ENCODE measurements around the gene NCL. TPM values are rescaled to one million over a fixed set of nuclear protein-coding genes. Genes with fewer than 3 reads are reported as not detected.
"Not testable (repeated sequence)": the region's sequence is repeated elsewhere in the genome, so short reads cannot be mapped to it uniquely, and the experiment has no call there.

The NCL gene
- total RNA-seq, 3 donors from 2014 or later = 179 to 234 (median 189) TPM

- H3K27me3 ChIP-seq = no peaks in the 10 kb centered on the region
- peak overlapping the region; percentile 52 to 72 (median 68) for H3K4me3 ChIP-seq
- peak; percentile 76 to 86 for DNase-seq (ENCODE audit: low spot score in 2 of 2)
- H3K9me3 ChIP-seq = no peaks in the 10 kb centered on the region
- no peaks in the 10 kb centered on the region for H3K36me3 ChIP-seq
- intact Hi-C loops (cut with DNase I; ENCODE audit: low total_unique reads) = no loop called here
- H3K27ac ChIP-seq = peak overlapping the region; percentile 41 to 48
- H3K4me1 ChIP-seq = peaks cover 0 to 4% of the 10 kb centered on the region in 2 donors
- TF ChIP-seq POLR2AphosphoS5 (IDR thresholded peaks at IDR 0.05) (no peak), POLR2A (IDR thresholded peaks at IDR 0.05) (no peak)
- TF ChIP-seq, protein P1, sequence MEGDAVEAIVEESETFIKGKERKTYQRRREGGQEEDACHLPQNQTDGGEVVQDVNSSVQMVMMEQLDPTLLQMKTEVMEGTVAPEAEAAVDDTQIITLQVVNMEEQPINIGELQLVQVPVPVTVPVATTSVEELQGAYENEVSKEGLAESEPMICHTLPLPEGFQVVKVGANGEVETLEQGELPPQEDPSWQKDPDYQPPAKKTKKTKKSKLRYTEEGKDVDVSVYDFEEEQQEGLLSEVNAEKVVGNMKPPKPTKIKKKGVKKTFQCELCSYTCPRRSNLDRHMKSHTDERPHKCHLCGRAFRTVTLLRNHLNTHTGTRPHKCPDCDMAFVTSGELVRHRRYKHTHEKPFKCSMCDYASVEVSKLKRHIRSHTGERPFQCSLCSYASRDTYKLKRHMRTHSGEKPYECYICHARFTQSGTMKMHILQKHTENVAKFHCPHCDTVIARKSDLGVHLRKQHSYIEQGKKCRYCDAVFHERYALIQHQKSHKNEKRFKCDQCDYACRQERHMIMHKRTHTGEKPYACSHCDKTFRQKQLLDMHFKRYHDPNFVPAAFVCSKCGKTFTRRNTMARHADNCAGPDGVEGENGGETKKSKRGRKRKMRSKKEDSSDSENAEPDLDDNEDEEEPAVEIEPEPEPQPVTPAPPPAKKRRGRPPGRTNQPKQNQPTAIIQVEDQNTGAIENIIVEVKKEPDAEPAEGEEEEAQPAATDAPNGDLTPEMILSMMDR (IDR thresholded peaks at IDR 0.05) = peak; percentile 22 to 73 (median 65)
Observed at GRCh38 chr2:231411831-231412617, 52.3 kb downstream of the NCL start.

GRCh38 chr2:231411237-231411636, 53.0 kb downstream of the NCL start:
- no peak for DNase-seq (ENCODE audit: low spot score in 2 of 2)
- Histone ChIP-seq H3K4me1 (peaks cover 0 to 4% of the 10 kb centered on the region in 2 donors), H3K27me3 (no peaks in the 10 kb centered on the region), H3K4me3 (no peak overlapping the region), H3K36me3 (no peaks in the 10 kb centered on the region), H3K27ac (no peak overlapping the region), H3K9me3 (no peaks in the 10 kb centered on the region)
- intact Hi-C loops (cut with DNase I; ENCODE audit: low total_unique reads) = no loop called here
- TF ChIP-seq, protein P1 (IDR thresholded peaks at IDR 0.05) = no peak
- TF ChIP-seq POLR2A (IDR thresholded peaks at IDR 0.05) = no peak
- no peak for TF ChIP-seq POLR2AphosphoS5 (IDR thresholded peaks at IDR 0.05)

DNA sequence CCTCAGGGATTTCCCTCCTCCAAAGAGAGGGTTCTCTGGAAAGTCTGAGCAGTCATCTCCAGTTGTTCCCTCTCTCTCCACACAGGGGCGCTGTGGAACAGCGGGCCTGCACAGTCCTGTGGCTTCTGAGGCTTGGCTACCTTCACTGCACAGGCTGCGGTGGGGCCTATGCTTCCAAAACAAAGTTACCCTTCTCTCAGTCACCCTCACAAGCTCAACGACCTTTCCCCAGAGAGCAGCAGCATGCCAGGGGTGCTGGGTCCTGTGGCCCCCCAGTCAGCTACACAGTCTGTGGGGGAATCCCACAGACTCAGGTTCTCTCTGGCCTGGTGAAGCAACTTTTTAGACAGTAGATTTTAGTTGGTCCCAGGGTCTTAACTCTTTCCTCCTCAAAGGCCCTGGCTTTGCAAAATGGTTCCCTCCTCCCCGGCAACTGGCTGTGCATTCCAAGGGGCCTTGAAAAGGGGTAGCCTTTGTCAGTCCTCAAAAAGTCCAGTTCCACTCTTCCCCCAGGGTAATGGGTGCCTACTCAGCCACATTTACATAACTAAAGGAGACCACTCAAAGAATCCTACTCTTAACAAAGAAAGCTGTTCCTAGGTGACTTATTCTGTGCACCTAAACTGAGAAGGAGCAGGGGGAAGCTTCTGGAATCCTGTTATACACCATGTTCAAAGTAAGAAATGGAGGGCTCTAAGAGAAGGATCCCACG, 53.8 kb downstream of the NCL start:
- no peak overlapping the region for H3K27ac ChIP-seq
- TF ChIP-seq POLR2A (IDR thresholded peaks at IDR 0.05) (no peak), POLR2AphosphoS5 (IDR thresholded peaks at IDR 0.05) (no peak)
- TF ChIP-seq, protein P1 (IDR thresholded peaks at IDR 0.05) = no peak
- H3K4me3 ChIP-seq = no peak overlapping the region
- no peaks in the 10 kb centered on the region for H3K9me3 ChIP-seq
- no peaks in the 10 kb centered on the region for H3K36me3 ChIP-seq
- no peak for DNase-seq (ENCODE audit: low spot score in 2 of 2)
- H3K27me3 ChIP-seq = no peaks in the 10 kb centered on the region
- intact Hi-C loops (cut with DNase I; ENCODE audit: low total_unique reads) = no loop called here
- H3K4me1 ChIP-seq = peaks cover 0 to 4% of the 10 kb centered on the region in 2 donors

GRCh38 chr2:231409776-231410175, 54.5 kb downstream of the NCL start:
- Histone ChIP-seq H3K4me3 (no peak overlapping the region), H3K36me3 (no peaks in the 10 kb centered on the region), H3K27ac (no peak overlapping the region), H3K4me1 (peaks cover 0 to 4% of the 10 kb centered on the region in 2 donors), H3K9me3 (no peaks in the 10 kb centered on the region), H3K27me3 (no peaks in the 10 kb centered on the region)
- DNase-seq (ENCODE audit: low spot score in 2 of 2) = no peak
- intact Hi-C loops (cut with DNase I; ENCODE audit: low total_unique reads) = loop anchor here (10.0 kb wide), 1 partner anchor 115 kb away; no protein-coding TSS in a partner anchor
- TF ChIP-seq, protein P1 (IDR thresholded peaks at IDR 0.05) = no peak
- no peak for TF ChIP-seq POLR2AphosphoS5 (IDR thresholded peaks at IDR 0.05)
- TF ChIP-seq POLR2A (IDR thresholded peaks at IDR 0.05) = no peak

DNA sequence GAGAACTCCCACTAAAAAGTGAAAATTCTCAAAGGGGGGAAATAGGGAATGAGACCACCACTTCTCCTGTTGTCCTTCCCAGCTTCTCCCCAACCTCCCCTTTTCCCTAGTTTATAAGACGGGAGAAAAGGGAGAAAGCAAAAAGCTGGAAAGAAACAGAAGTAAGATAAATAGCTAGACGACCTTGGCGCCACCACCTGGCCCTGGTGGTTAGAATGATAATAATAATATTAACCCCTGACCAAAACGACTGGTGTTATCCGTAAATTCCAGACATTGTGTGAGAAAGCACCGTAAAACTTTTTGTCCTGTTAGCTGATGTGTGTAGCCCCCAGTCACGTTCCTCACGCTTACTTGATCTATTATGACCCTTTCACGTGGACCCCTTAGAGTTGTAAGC, 56.0 kb downstream of the NCL start:
- intact Hi-C loops (cut with DNase I; ENCODE audit: low total_unique reads) = loop anchor here (10.0 kb wide), 1 partner anchor 114 kb away; no protein-coding TSS in a partner anchor
- H3K9me3 ChIP-seq; DNase-seq (ENCODE audit: low spot score in 2 of 2); H3K4me3 ChIP-seq; H3K27ac ChIP-seq; H3K27me3 ChIP-seq; H3K4me1 ChIP-seq; H3K36me3 ChIP-seq: not testable (repeated sequence)

DNA sequence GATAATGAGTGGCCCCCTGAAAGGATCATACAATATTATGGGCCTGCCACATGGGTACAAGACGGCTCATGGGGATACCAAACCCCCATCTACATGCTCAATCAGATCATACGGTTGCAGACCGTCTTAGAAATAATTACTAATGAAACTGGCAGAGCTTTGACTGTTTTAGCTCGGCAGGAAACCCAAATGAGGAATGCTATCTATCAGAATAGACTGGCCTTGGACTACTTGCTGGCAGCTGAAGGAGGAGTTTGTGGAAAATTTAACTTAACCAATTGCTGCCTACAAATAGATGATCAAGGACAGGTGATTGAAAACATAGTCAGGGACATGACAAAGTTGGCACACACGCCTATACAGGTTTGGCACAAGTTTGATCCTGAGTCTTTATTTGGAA, 56.6 kb downstream of the NCL start:
- not testable (repeated sequence) for H3K27ac ChIP-seq; DNase-seq (ENCODE audit: low spot score in 2 of 2); H3K4me1 ChIP-seq; H3K36me3 ChIP-seq; H3K4me3 ChIP-seq; H3K27me3 ChIP-seq; H3K9me3 ChIP-seq
- intact Hi-C loops (cut with DNase I; ENCODE audit: low total_unique reads) = loop anchor here (10.0 kb wide), 1 partner anchor 113 kb away; no protein-coding TSS in a partner anchor
